ENCODE data around the gene LBR. TPM values are rescaled to one million over a fixed set of nuclear protein-coding genes. Genes with fewer than 3 reads are reported as not detected.

LBR gene
- total and polyA plus RNA-seq, 12 donors, result 5.4 to 27.5 (median 14.1) TPM

DNA sequence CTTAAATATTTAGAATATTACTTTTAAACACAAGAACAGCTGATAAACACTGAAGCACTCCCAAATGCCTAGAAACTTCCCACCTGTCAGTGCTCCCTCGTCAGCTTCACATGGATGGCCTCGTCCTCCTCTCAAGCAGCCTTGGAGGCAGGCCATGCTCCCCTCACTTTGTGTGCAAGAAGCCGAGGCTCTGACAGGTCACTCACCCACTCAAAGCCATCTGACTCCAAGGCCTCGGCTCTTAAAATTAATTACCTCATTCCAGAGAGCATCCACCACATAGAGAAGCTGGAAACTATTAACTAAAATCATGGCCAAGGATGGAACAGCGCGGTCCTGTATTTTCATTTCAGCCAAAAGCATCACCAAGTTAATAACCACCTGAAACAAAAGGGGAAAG lies 17.8 kb downstream of the LBR start:
- intact Hi-C loops (cut with DNase I), result no loop called here
- no peak for DNase-seq
- Histone ChIP-seq H3K36me3 (replicated peaks in 1 of 2) (peaks cover 0 to 36% of the 10 kb centered on the region in 2 donors), H3K9me3 (replicated peaks in 1 of 3) (no peaks in the 10 kb centered on the region), H3K27me3 (no peaks in the 10 kb centered on the region), H3K4me1 (replicated peaks in 1 of 2) (no peaks in the 10 kb centered on the region), H3K27ac (no peak overlapping the region), H3K4me3 (no peak overlapping the region)
- 87 to 89% (median 88%) methylated on average over 6 of the region's 6 CpGs for WGBS, 4 donors
- TF ChIP-seq POLR2A (IDR thresholded peaks at IDR 0.05), result no peak
- TF ChIP-seq, protein P1, sequence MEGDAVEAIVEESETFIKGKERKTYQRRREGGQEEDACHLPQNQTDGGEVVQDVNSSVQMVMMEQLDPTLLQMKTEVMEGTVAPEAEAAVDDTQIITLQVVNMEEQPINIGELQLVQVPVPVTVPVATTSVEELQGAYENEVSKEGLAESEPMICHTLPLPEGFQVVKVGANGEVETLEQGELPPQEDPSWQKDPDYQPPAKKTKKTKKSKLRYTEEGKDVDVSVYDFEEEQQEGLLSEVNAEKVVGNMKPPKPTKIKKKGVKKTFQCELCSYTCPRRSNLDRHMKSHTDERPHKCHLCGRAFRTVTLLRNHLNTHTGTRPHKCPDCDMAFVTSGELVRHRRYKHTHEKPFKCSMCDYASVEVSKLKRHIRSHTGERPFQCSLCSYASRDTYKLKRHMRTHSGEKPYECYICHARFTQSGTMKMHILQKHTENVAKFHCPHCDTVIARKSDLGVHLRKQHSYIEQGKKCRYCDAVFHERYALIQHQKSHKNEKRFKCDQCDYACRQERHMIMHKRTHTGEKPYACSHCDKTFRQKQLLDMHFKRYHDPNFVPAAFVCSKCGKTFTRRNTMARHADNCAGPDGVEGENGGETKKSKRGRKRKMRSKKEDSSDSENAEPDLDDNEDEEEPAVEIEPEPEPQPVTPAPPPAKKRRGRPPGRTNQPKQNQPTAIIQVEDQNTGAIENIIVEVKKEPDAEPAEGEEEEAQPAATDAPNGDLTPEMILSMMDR (IDR thresholded peaks at IDR 0.05), result no peak

DNA sequence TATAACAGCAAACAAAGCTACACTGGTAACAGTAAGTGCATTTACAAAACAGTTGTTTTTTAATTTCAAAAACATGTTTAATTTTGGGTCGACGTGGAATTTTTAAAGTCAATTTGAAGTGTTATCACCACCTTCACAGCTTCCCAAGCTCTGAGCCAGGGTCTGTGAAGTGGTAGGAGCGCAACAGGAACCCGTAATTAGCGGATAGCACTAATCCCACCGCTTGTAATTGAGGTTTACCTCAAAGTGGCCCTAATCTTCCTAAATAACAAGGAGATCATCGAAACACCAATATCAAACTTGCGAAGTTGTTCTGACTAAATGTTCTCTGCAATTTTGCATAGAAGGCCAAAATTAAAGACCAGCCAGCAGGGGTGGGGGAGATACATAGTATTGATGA lies 18.8 kb downstream of the LBR start:
- WGBS, 4 donors, result 92 to 94% (median 93%) methylated on average over 8 of the region's 8 CpGs
- no peak overlapping the region for H3K4me3 ChIP-seq
- TF ChIP-seq, protein P1 (IDR thresholded peaks at IDR 0.05), result no peak
- no peak for TF ChIP-seq POLR2A (IDR thresholded peaks at IDR 0.05)
- no peak for DNase-seq
- no peak overlapping the region for H3K27ac ChIP-seq
- no peaks in the 10 kb centered on the region for H3K4me1 ChIP-seq (replicated peaks in 1 of 2)
- no peaks in the 10 kb centered on the region for H3K9me3 ChIP-seq (replicated peaks in 1 of 3)
- H3K36me3 ChIP-seq (replicated peaks in 1 of 2), result peaks cover 0 to 35% of the 10 kb centered on the region in 2 donors
- intact Hi-C loops (cut with DNase I), result no loop called here
- no peaks in the 10 kb centered on the region for H3K27me3 ChIP-seq

DNA sequence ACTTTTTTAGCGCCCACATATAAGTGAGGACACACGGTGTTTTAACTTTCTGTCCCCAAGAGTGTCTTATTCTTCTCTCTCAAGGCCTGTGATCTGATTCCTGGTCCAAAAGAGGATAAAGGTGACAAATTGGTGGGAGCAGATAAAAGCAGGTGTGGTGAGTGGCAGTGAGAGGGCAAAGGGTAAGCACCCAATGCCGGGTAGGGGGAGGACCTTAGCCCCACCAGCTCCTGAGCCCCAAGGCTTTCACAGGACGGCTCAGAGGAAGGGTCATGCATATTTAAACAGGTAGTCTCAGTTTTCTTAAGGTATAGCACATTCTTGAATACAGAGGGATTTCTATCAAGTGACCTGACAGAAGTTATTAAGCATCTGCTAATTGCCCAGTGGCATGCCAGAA lies 19.6 kb downstream of the LBR start:
- peaks cover 0 to 34% of the 10 kb centered on the region in 2 donors for H3K36me3 ChIP-seq (replicated peaks in 1 of 2)
- no peaks in the 10 kb centered on the region for H3K9me3 ChIP-seq (replicated peaks in 1 of 3)
- WGBS, 4 donors, result 87 to 95% (median 91%) methylated on average over 4 of the region's 4 CpGs
- no peak for DNase-seq
- H3K27ac ChIP-seq, result no peak overlapping the region
- intact Hi-C loops (cut with DNase I), result no loop called here
- H3K4me1 ChIP-seq (replicated peaks in 1 of 2), result no peaks in the 10 kb centered on the region
- H3K27me3 ChIP-seq, result no peaks in the 10 kb centered on the region
- no peak for TF ChIP-seq POLR2A (IDR thresholded peaks at IDR 0.05)
- TF ChIP-seq, protein P1 (IDR thresholded peaks at IDR 0.05), result no peak
- H3K4me3 ChIP-seq, result no peak overlapping the region

DNA sequence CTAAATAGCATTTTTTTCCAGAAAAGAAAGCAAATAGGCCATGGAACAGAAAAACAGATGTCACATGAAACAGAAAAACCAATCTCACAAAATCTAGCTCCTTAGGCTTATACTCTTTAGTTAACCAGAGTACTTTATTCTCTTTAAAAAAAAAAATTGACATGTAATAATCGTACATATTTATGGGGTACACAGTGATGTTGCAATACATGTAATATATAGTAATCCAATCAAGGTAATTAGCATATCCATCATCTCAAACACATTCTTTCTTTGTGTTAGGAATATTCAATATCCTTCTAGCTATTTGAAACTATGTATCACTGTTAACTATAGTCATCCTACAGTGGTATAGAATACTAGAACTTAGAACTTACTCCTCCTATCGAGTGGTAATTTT lies 20.1 kb downstream of the LBR start:
- Histone ChIP-seq H3K4me1 (replicated peaks in 1 of 2) (no peaks in the 10 kb centered on the region), H3K36me3 (replicated peaks in 1 of 2) (peaks cover 0 to 34% of the 10 kb centered on the region in 2 donors), H3K9me3 (replicated peaks in 1 of 3) (no peaks in the 10 kb centered on the region), H3K27me3 (no peaks in the 10 kb centered on the region), H3K4me3 (no peak overlapping the region), H3K27ac (no peak overlapping the region)
- WGBS, 4 donors, result 94 to 97% (median 97%) methylated on average over 2 of the region's 2 CpGs
- intact Hi-C loops (cut with DNase I), result no loop called here
- no peak for DNase-seq
- TF ChIP-seq POLR2A (IDR thresholded peaks at IDR 0.05), result no peak
- TF ChIP-seq, protein P1 (IDR thresholded peaks at IDR 0.05), result no peak

Measured in adrenal gland (tissue), 12 donors.